Cardiac muscle cell (in vitro differentiated cells and primary cell): ENCODE results near the gene TTLL10. TPM values are rescaled to one million over a fixed set of nuclear protein-coding genes. Genes with fewer than 3 reads are reported as not detected.

Experiments
- DNase-seq, 2 donors: peaks; one replicate each; pipeline versions ENCODE4 v3.0.0 to v3.0.0-alpha.2; 2010 to 2017; ENCODE audit warnings: low read depth in 1 of 2, low spot score in 1 of 2
- H3K27ac ChIP-seq: fragments of 200-600 bp; sonication (generic); 2 replicates; pipeline ENCODE4 v1.5.1; 2016
- H3K27me3 ChIP-seq: fragments of 200-600 bp; sonication (generic); 2 replicates; pipeline ENCODE4 v1.6.0; 2016; ENCODE audit warnings: control low read depth
- H3K36me3 ChIP-seq: fragments of 200-600 bp; sonication (generic); 2 replicates; pipeline ENCODE4 v1.5.1; 2016; ENCODE audit warnings: control low read depth
- H3K4me1 ChIP-seq: fragments of 200-600 bp; sonication (generic); 2 replicates; pipeline ENCODE4 v1.8.1; 2017; ENCODE audit warnings: low read depth, mild to moderate bottlenecking, mixed run types
- H3K4me3 ChIP-seq: fragments of 200-600 bp; sonication (generic); 2 replicates; pipeline ENCODE4 v1.5.1; 2016; ENCODE audit warnings: mild to moderate bottlenecking
- H3K9me3 ChIP-seq: fragments of 200-600 bp; sonication (generic); 2 replicates; pipeline ENCODE4 v1.5.1; 2017; ENCODE audit warnings: low read depth, mild to moderate bottlenecking, control low read depth
- polyA plus RNA-seq: library from polyadenylated mRNA; unstranded; fragments of >200 nt; fragmentation: Nextera tagmentation; extraction: Ambion mirVana; gene quantifications from 2 replicates; pipeline ENCODE4 v1.2.1, GENCODE V29; 2016
- total RNA-seq: library from RNA; depleted of rRNA; stranded (reverse); fragments of >200 nt; gene quantifications from 2 replicates; pipeline ENCODE4 v1.2.3, GENCODE V29; 2016
- TF ChIP-seq, protein P1 (sequence below): IDR thresholded peaks from 2 replicates; pipeline ENCODE4 v1.5.1; 2012; ENCODE audit warnings: low read depth, mild to moderate bottlenecking, low read length

TTLL10 gene
- total and polyA plus RNA-seq, 2 experiments from 2014 or later = 0.31 TPM; not detected in 1

DNA sequence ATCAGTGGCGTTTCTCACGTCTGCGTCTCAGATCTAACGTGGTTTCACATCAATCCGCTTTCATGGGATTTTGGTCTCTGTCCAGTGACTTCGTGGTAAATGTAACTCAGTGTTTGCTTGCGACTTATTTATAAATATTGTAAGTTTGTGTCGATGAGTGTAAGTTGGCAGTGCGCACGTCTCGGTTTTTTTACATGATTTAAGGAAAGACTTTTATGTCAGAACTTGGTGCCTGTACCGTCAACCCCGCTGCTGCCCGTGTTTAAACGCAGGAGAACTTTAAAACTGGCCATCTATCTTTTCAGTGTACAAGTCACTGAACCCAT is 59.9 kb downstream of the TTLL10 start:
- no peaks in the 10 kb centered on the region for H3K36me3 ChIP-seq
- H3K27me3 ChIP-seq = no peaks in the 10 kb centered on the region
- no peak overlapping the region for H3K27ac ChIP-seq
- H3K4me1 ChIP-seq = peaks cover 18% of the 10 kb centered on the region
- DNase-seq = no peak
- TF ChIP-seq, protein P1, sequence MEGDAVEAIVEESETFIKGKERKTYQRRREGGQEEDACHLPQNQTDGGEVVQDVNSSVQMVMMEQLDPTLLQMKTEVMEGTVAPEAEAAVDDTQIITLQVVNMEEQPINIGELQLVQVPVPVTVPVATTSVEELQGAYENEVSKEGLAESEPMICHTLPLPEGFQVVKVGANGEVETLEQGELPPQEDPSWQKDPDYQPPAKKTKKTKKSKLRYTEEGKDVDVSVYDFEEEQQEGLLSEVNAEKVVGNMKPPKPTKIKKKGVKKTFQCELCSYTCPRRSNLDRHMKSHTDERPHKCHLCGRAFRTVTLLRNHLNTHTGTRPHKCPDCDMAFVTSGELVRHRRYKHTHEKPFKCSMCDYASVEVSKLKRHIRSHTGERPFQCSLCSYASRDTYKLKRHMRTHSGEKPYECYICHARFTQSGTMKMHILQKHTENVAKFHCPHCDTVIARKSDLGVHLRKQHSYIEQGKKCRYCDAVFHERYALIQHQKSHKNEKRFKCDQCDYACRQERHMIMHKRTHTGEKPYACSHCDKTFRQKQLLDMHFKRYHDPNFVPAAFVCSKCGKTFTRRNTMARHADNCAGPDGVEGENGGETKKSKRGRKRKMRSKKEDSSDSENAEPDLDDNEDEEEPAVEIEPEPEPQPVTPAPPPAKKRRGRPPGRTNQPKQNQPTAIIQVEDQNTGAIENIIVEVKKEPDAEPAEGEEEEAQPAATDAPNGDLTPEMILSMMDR = no peak
- no peak overlapping the region for H3K4me3 ChIP-seq
- H3K9me3 ChIP-seq = no peaks in the 10 kb centered on the region

DNA sequence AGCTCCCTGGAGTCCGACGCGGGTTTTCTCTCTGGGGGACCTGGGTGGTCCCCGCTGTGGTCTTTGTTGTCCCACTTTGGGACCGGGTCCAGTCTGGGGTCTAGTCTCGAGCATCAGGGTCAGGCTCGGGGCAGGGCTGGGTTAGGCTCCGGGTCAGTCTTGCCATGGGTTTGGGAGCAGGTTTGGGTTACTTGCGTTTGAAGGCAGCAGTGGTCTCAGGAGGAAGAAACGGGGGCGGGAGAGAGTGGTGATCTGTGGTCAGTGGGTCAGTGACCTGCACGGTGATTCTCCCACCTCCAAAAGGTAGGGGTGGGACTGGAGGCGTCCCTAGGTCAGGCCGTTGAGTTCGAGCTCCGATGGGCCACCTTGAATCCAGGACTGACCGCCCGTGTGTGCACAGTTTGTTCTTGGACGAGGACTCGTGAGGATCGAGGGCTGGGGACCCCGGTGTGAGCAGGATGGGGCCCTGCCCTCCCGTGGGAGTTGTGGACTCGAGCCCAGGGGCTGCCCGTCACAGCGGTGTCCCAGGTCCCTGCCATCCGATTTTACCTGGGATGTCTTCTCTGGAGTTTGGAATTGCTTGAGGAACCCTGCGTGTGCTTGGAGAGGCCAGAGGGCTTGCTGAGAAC is 60.6 kb downstream of the TTLL10 start:
- no peaks in the 10 kb centered on the region for H3K27me3 ChIP-seq

DNA sequence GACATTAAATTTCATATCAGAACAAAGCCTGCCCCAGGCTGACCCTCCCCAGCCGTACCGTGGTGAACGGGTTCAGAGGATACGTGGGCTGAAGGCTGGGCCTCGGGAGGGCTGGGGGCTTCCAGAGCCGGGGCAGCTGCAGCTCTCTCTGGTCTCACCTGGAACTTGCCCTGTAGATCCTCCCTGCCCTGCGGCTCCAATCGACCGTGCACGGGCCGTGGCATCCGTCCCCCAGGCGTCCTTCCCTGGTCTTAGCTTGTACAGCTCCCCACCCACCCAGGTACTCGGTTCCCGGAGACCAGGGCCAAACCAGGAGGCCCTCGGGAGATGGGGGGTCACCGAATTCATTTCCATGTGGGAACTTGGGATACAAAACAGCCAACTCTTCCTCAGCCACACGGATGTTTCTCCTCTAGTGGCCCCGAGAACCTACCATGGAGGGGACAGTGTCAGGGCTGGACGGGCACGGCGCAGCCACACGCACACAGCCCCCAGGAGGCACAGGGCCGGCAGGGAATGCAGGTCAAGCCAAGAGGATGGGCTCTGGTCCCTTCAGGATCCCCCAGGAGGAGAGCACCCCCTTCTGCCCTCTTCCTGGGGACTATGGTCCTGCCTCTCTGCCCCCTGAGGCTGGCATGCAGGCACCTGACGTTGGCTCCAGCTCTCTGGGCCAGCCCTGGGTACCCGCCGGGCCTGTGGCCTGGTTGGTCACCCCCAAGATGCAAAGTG is 61.5 kb downstream of the TTLL10 start:
- TF ChIP-seq, protein P1 = no peak
- no peak for DNase-seq
- H3K4me1 ChIP-seq = peaks cover 9% of the 10 kb centered on the region
- no peak overlapping the region for H3K4me3 ChIP-seq
- H3K9me3 ChIP-seq = no peaks in the 10 kb centered on the region
- H3K36me3 ChIP-seq = no peaks in the 10 kb centered on the region
- H3K27me3 ChIP-seq = no peaks in the 10 kb centered on the region
- peak overlapping the region; percentile 52 for H3K27ac ChIP-seq

More for the DNA sequence above, 60.6 kb downstream of the TTLL10 start:
- no peak overlapping the region for H3K27ac ChIP-seq
- H3K4me1 ChIP-seq = peaks cover 17% of the 10 kb centered on the region
- no peaks in the 10 kb centered on the region for H3K36me3 ChIP-seq
- H3K9me3 ChIP-seq = no peaks in the 10 kb centered on the region
- no peak overlapping the region for H3K4me3 ChIP-seq
- no peak for DNase-seq
- TF ChIP-seq, protein P1 = no peak

DNA sequence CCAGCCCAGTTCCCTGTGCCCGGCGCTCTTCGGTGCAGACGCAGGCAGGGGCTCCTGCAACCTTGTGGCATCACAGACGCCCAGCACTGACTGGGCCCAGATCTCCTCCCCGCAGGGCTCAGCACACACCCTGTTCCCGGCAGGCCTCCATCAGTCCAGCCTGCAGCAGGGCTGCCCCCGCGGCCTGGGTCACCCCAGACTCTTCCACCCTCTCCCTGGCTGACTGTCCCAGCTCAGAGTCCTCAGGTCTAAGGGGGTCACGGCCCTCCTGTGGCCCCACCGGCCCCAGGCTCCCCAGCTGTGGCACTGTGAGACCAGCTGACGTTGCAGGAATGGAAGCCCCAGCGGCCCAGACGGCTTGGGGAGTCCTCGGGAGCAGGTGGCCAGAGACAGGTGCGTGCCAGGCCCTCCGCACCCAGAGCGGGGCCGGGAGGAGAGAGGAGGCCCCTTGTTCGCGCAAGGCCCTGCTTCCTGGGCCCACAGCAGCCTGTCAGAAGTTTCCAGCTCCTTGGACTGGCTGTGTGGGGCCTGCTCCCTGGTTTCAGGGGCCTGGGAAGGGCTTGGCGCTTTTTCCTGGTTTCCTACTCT is 62.6 kb downstream of the TTLL10 start:
- no peak for DNase-seq
- Histone ChIP-seq H3K36me3 (no peaks in the 10 kb centered on the region), H3K4me1 (peaks cover 5% of the 10 kb centered on the region), H3K4me3 (no peak overlapping the region), H3K27ac (peak overlapping the region; percentile 52), H3K9me3 (no peaks in the 10 kb centered on the region), H3K27me3 (no peaks in the 10 kb centered on the region)
- TF ChIP-seq, protein P1 = no peak

DNA sequence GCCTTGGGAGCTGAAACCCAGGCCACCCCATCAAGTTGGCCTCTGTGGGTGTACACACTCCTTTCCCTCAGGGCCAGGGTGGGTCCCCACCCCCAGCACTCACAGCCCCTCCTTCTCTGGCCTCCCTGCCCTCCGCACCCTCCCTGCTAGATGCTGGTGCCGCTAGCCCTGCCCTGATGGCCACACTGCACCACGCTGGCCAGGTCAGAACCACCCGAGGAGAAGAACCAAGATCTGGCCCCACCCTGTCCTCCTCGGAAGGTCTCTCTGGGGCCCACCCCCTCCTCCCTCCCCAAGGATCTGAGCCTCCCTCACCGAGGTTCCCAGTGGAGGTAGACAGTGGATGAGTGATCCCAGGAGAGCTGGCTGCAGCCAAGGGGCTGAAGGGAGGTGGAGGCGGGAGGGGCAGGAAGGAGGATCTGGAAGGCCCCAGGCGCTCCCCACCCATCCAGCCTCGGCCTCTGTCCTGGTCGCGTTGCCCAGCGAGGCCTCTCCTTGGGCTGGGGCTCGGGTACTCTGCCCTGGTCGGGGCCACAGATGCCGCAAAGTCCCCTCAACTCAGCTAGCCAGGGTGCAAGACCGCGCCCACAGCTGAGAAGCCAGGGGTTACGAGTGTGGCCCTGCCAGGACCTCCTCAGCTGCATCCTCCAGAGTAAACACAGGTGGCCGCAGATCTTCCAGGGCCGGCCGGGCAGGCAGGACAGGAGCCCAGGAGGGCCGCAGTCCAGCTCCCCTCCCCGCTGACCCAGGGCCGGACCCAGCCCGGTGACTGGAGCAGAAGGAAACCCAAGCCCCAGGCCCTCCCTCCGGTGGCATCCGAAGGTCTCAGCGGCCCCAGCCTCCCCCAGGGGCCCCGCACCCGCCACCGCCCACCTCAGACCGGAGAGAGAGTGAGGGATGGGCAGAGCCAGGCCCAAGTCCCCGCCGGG is 63.5 kb downstream of the TTLL10 start:
- H3K4me1 ChIP-seq = peaks cover 5% of the 10 kb centered on the region

More for the DNA sequence above, 63.5 kb downstream of the TTLL10 start:
- H3K4me3 ChIP-seq = no peak overlapping the region
- peak overlapping the region; percentile 52 for H3K27ac ChIP-seq
- TF ChIP-seq, protein P1 = no peak
- no peak for DNase-seq
- no peaks in the 10 kb centered on the region for H3K9me3 ChIP-seq
- H3K27me3 ChIP-seq = no peaks in the 10 kb centered on the region
- H3K36me3 ChIP-seq = no peaks in the 10 kb centered on the region
